ENCODE measurements around the gene ATXN10.

ATXN10 gene

GRCh38 chr22:45758603-45759002 lies 87.0 kb downstream of the ATXN10 start:
- no peak for DNase-seq (ENCODE audit: low read depth in 2 of 2)

GRCh38 chr22:45760682-45761081 lies 89.0 kb downstream of the ATXN10 start:
- no peak for DNase-seq (ENCODE audit: low read depth in 2 of 2)

GRCh38 chr22:45762545-45763235 lies 91.1 kb downstream of the ATXN10 start:
- DNase-seq (ENCODE audit: low read depth in 2 of 2), result no peak

- DNase-seq (ENCODE audit: low read depth in 2 of 2), result no peak
Measured at GRCh38 chr22:45763236-45763624, 91.6 kb downstream of the ATXN10 start.

- DNase-seq (ENCODE audit: low read depth in 2 of 2), result no peak
Measured at GRCh38 chr22:45768490-45768889, 96.9 kb downstream of the ATXN10 start.

- no peak for DNase-seq (ENCODE audit: low read depth in 2 of 2)
Measured at GRCh38 chr22:45769569-45770210, 98.1 kb downstream of the ATXN10 start.

- DNase-seq (ENCODE audit: low read depth in 2 of 2), result no peak
Measured at GRCh38 chr22:45770506-45770905, 98.9 kb downstream of the ATXN10 start.

GRCh38 chr22:45771057-45771456 lies 99.4 kb downstream of the ATXN10 start:
- no peak for DNase-seq (ENCODE audit: low read depth in 2 of 2)

- no peak for DNase-seq (ENCODE audit: low read depth in 2 of 2)
Measured at GRCh38 chr22:45771711-45772110, 100.1 kb downstream of the ATXN10 start.

GRCh38 chr22:45772743-45773142 lies 101.1 kb downstream of the ATXN10 start:
- DNase-seq (ENCODE audit: low read depth in 2 of 2), result no peak

GRCh38 chr22:45774001-45774670 lies 102.5 kb downstream of the ATXN10 start:
- no peak for DNase-seq (ENCODE audit: low read depth in 2 of 2)

GRCh38 chr22:45775062-45775461 lies 103.4 kb downstream of the ATXN10 start:
- DNase-seq (ENCODE audit: low read depth in 2 of 2), result no peak

GRCh38 chr22:45775569-45776312 lies 104.1 kb downstream of the ATXN10 start:
- no peak for DNase-seq (ENCODE audit: low read depth in 2 of 2)

- no peak for DNase-seq (ENCODE audit: low read depth in 2 of 2)
Measured at GRCh38 chr22:45776313-45776585, 104.6 kb downstream of the ATXN10 start.

GRCh38 chr22:45777046-45777851 lies 105.6 kb downstream of the ATXN10 start:
- no peak for DNase-seq (ENCODE audit: low read depth in 2 of 2)

GRCh38 chr22:45777852-45778375 lies 106.3 kb downstream of the ATXN10 start:
- DNase-seq (ENCODE audit: low read depth in 2 of 2), result no peak

GRCh38 chr22:45781459-45781858 lies 109.8 kb downstream of the ATXN10 start:
- no peak for DNase-seq (ENCODE audit: low read depth in 2 of 2)

GRCh38 chr22:45781966-45782365 lies 110.3 kb downstream of the ATXN10 start:
- DNase-seq (ENCODE audit: low read depth in 2 of 2), result no peak

GRCh38 chr22:45783021-45783420 lies 111.4 kb downstream of the ATXN10 start:
- no peak for DNase-seq (ENCODE audit: low read depth in 2 of 2)

- DNase-seq (ENCODE audit: low read depth in 2 of 2), result no peak
Measured at GRCh38 chr22:45783690-45784089, 112.1 kb downstream of the ATXN10 start.
